ENCODE data around the gene MAP2K2. TPM values are rescaled to one million over a fixed set of nuclear protein-coding genes. Genes with fewer than 3 reads are reported as not detected.

Gene MAP2K2
- total RNA-seq, 1 experiment from 2014 or later, result 204 TPM

DNA sequence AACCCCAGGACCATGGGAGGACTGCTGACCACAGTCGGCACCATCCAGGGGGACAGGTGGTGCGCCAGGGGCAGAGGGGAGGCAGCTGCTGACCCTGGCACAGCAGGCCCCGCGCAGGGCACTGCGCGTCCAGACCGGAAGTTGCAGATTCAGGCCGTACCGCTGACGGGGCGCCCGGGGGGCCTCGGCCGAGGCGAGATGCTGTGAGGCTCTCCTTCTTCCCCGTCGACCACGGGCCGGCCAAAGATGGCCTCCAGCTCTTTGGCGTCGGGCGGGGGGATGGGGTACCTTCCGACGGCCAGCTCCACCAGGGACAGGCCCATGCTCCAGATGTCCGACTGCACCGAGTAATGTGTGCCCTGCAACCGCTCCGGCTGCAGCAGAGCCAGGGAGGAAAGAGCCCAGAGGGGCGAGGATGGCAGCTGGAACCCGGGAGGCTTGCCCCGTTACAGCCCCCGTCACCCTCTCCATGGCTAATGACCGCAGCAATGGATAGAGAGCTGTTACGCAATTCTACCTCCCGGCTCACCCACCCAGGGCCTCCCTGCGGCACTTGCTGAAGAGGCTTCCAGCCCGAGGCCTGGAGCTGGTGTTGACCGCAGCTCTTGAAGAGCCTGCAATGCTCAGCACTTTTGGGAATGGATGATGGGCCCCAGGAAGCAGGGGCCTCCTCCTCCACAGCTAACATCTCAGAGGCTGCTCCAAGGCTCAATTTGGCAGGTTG lies 24.7 kb downstream of the MAP2K2 start:
- no peak for DNase-seq (ENCODE audit: low spot score)

DNA sequence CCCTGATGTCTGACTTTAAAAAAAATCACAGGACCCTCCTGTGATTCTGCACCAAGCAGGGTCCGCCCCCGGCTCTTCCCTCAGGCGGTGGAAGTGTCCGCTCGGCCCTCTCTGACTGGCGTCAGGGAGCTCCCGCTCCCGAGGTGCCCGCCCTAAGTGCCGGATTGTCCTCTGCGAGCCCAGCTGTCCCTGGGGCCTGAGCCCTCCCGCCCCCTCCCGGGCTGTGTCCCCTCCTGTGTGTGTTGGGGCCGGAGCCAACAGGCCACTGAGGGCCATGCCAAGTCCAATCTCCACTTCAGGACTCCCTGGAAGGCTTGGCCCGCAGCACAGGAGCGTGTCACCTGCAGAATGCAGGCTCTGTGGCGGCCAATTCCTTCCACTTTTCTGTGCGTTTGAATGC lies 25.4 kb downstream of the MAP2K2 start:
- no peak for DNase-seq (ENCODE audit: low spot score)

DNA sequence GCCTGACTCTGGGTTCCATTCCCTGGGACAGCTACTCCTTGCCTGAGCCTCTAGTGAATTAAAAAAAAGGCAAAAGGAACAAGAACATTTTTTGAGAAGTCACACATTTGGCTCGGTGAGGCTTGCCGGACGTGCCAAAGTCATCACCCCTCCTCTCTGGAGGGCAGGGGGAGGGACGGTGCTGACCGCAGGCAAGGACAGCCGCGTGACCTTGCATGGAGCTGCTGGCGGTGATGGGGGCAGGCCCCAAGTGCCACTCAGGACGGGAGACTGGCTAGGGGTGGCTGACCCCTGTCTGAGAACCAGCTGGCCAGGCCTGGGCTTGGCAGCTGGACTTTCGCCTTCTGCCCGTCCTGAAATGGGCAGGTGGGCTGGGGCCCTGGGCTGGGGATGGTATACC lies 26.4 kb downstream of the MAP2K2 start:
- DNase-seq (ENCODE audit: low spot score), result no peak

DNA sequence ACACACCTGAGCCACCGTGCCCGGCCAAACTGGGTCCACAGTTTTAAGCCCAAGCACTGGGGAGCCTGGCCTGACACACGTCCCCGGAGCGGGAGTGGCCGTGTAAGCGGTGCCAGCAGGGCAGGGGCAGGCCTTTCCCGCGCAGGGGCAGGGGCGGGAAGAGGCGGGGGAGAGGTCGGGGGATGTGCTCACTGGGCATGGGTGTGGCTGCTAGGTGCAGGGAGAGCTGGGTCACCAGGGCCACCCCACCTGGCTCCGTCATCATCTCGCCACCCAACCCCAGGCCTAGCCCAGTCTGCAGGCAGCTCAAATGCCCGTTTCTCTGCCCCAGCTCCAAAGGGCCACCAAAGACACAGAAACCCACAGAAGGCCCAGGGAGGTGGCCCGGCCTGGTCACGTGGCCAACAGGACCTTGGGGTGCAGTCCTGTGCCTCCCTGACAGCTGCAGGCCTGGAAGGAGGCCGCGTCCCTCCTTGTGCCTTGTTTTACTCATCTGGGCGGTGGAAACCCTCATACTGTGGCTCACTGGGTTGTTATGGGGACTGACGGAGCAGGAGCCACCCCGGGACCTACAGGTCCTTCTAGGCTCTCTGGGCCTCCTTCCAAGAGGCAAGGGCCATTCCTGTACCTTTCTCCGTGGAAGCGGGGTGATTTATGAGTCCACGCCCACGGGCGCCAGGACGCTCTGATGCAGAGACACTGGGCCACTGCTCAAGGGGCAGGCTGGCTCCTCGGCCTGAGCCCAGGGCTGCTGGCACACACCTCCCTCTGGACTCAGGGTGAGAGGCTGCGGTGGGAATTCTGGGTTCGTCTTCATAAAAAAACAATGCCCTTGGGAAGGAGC lies 27.7 kb downstream of the MAP2K2 start:
- no peak for DNase-seq (ENCODE audit: low spot score)

DNA sequence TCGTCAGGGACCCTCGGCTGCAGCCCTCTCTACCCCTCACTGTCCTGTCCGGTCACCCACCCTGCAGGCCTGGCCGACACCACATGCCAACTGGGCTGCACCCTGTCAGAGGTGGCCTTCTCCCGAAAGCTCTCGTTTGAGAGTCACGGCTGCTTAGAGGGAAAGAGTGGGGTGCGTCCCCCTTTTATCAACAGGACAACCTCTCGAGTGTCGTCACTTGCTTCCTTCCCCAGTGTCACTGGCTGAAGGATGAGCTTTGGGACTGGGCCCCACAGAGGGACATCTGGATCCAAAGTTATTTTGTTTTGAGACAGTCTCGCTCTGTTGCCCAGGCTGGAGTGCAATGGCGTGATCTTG lies 28.5 kb downstream of the MAP2K2 start:
- no peak for DNase-seq (ENCODE audit: low spot score)

DNA sequence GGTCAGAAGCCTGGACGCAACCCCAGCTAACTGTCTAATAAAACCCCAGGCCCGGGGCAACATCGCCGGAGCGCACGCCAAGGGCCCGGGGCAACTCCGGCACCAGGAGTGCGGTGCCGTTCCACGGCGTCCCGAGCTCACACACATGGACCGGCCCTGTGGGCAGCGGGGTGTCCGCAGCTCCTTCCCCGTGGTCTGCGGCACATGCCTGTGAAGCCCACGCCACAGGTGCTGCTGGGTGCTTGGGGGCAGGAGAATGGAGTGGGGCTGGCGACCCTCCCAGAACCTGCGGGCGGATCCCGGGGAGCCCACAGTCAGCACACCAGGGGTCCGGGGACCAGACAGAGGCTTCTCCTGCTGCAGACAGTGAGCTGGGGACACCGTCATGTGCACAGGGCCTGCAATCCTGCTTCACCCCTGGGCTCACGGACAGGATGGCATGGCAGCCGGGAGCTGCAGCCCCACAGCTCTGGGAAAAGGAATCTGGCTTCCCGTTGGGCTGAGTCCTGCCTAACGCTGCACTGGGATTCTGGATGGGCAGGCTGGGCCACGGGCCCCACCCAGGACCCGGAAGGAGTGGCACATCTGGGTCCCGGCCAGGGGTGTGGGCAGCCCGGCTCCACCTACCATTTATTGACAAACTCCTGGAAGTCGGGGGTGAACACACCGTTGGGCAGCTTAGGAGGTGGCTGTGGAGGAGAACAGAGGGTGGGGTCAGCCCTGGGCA lies 29.0 kb downstream of the MAP2K2 start:
- no peak for DNase-seq (ENCODE audit: low spot score)

DNA sequence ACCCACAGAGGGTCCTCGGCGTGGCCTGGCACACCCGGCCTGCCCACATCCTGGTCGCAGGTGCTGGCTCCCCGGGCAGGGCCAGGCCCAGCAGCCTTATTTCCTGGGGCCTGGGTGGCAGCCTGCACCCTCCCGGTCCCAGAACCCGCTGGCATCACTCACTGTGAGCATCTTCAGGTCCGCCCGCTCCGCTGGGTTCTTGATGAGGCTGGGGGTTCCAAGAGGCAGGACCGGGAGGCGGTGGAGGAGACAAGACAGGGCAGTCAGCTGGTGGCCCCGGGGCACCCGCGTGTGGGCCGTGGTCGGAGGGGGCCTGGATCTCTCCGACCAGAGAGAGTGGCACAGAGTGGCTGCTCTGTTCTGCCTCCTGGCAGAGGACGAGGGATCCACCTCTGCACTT lies 29.6 kb downstream of the MAP2K2 start:
- DNase-seq (ENCODE audit: low spot score), result no peak

DNA sequence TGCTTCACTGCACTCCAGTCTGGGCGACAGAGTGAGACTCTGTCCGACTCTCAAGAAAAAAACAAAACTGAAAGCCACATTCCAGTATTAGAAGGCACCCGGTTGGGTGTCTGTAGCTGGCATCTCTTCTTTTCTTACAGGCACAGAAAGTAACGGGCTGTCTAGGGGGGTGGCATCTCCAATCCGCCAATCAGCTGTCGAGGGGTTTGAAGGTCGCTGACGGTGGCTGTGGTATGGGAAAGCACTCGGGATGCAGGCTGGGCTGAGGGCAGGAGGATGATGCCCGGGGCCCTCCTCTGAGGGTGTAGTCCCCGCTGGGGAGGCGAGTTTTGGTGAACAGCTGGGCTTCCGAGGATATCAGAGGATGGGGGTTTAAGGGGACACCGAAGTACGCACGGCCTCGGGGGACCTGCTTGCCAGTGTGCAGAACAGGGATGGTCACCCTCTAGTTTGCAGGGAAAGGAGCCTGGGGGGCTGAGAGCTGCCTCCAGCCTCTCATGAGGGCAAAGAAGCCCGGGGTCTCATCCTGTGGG lies 30.2 kb downstream of the MAP2K2 start:
- DNase-seq (ENCODE audit: low spot score), result no peak

DNA sequence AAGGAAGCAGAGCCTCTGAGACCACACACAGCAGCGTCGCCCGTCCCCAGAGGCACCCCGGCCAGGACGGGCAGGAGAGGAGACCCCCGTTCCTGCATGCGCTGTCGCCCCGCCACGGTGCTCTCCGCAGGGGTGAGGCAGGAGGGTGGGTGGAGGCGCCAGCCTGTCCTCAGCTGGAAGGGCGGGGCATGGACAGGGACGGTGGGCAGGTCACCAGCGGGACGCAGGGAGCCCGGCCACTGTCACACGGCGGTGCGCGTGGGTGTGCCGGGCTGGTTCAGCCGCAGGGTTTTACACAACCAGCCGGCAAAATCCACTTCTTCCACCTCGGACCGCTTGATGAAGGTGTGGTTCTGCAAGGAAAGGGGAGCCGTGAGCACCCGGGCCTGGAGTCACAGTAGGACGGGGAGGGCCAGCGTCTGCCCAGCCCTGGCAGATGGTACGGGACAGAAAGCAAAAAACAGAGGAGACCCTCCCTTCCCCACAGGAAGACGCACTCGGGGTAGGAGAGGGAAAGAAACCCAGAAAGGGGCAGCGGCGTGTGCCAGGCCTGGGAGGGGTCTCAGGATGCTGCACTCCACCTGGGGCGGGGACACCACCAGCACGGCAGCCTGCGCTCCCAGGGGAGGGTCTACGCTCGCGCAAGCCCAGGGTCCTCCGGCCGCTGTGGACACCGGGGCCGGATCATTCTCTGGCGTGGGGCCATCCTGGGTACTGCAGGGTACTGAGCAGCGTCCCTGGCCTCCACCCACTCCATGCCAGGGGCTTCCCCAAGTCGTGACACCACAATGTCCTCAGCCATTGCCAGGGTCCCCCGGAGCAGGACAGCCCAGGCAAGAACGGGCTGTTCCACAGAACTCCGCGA lies 33.3 kb downstream of the MAP2K2 start:
- DNase-seq (ENCODE audit: low spot score), result no peak

DNA sequence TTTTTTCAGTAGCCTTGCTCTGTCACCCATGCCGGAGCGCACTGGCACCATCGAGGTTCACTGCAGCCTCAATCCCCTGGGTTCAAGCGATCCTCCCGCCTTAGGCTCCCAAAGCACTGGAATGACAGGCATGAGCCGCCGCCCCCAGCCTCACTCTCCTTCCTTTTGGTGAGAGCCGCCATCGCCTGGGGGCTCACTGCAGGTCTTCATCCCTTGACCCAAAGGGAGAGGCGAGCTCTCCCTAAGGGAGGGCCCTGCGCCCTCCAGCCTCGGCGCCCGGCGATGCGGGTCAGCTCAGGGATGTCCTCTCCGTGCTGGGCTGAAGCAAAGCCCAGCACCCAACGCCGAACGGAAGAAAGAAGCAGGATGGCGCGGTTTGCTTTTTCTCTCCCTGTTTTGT lies 34.0 kb downstream of the MAP2K2 start:
- no peak for DNase-seq (ENCODE audit: low spot score)

DNA sequence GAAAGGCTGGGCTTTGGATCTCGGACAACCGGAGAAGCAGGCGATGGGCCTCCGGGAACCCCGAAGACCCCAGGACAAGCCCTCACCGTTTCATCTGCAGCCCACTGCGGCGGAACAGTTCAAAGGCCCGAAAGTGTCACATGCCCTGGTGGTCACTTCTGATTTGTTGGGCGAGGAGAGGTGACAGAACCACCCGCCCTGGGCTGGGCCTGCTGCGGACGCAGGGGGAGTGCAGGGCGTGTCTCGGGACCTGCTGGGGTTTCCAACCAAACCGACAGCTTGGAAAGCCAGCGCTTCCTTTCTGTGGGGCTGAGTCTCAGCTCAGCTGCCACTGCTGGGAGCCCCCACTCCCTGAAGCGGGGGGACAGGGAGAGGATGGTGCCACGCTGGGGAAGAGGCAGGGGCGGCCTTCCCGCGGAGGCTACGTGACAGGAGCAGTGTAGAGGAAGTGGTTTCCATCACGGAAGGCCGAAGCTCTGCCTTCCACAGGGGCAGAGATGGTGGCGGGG lies 34.5 kb downstream of the MAP2K2 start:
- DNase-seq (ENCODE audit: low spot score), result no peak

DNA sequence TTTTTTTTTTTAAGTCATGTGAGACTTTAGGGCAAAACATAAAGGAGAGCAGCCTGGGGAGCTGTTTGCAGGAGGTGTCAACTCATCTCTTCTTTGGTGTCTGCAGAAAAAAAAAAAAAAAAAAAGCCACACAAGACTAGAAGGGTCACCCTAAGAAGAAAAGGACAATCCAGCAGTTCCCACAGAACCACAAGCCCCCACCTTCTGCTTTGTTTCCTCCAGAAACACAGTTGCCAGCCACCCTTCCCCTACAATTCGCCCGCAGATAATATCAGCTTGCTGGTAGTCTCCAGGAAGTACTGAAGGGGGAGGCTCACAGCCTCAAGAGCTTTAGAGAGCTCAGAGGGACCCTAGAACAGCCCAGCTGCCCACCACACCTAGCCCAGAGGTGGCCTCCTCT lies 34.9 kb downstream of the MAP2K2 start:
- DNase-seq (ENCODE audit: low spot score), result no peak

DNA sequence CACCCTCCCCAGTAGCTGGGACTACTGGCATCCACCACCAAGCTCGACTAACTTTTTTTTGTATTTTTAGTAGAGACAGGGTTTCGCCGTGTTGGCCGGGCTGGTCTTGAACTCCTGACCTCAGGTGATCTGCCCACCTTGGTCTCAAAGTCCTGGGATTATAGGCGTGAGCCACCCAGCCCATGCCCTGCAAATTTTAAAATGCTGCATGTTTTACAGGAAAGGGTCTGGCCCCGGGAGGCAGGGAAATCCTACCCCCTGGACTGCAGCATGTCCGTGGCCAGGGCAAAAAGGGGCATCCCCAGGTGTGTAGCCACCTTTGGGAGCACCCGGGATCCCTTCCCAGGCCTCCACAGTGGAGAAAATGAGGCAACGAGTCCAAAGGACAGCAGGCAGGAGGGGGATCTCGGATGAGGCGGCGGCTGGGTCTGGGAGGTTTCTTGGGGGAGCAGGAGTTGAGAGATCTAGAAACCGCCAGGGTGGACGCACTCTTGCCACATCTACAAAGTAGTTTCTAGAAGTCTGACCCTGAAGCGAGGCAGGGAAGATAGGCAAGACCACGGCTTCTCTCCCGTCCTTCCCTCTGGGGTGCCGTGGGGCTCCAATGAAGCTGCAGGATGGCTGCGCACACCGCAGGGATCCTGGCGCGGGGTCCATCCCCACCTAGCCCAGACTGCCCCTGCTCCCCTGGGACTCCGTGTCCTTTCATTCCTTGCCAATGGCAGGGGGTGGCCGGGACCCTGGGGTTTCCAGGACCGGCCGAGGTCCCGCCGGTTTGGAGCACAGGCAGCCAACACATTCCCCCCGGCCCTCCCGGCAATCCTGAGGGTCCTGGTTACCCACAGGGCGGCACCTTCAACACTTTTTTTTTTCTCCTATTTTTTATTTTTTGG lies 35.9 kb downstream of the MAP2K2 start:
- no peak for DNase-seq (ENCODE audit: low spot score)

DNA sequence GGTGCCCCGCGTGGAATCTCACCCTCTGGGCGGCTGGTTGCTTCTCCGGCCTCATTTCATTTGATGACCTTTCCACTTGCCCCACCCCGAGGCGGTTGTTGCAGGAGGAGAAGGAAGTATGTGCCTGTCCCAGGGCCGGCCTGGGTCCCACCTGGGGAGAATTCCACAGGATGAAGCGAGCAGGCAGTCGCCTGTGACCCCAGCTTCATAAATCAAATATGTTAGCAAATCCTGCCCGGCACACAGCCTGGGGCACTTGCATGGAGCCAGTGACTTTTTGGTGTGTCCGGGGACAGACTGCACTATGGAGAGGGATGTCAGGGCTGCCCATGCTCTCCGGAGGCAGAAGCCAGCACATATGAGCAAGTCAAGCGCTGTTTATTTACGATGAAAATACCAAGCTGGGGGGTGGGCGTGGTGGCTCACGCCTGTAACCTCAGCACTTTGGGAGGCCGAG lies 37.5 kb downstream of the MAP2K2 start:
- DNase-seq (ENCODE audit: low spot score), result no peak

DNA sequence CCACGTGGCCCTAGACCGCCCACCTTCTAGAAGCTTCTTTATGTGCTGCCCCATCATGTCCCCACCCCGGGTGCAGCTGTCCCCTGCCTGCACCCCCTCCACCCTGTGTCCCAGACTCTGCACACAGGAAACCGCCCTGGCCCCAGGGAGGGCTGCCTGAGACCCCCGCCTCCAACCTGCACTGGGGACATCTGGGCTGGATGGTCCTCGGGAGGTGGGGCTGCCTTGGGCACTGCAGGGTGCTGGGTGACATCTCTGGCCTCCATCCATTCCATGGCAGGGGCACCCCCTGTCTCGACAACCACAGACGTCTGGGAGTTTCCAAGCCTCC lies 39.4 kb downstream of the MAP2K2 start:
- DNase-seq (ENCODE audit: low spot score), result no peak

DNA sequence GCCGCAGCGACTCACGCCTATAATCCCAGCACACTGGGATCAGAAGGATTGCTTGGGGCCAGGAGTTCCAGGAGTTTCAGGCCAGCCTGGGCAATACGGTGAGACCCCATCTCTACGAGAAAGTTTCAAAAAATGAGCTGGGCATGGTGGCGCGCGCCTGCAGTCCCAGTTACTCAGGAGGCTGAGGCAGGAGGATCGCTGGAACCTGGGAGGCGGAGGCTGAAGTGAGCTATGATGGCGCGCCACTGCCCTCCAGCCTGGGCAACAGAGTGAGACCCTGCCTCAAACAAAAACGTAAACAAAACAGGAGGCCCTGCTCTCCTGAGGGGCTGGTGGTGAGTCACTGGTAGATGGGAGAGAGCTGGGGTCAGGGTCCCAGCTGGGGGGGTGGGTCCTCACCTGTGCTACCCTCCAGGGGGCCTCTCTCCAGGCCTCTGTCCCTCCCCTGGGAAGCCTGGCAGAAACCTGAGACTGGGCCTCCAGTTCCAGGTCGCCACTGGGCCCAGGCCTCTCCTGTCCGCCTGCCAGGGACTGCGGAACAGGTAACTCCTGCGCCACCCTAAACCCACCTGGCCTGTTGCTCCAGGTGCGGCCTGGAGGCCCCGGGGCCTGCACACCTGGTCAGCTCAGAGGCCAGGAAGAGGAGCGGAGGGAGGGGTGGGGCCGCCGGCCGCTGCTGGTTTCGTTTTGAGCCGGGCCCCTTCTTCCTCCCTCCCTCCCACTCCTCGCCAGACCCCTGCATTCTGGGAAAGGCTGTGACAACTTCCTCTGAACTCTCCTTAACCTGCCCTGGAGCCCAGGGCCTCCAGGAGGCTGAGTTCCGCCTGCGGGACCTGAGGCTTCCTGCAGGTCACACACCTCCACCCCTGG lies 40.0 kb downstream of the MAP2K2 start:
- no peak for DNase-seq (ENCODE audit: low spot score)

DNA sequence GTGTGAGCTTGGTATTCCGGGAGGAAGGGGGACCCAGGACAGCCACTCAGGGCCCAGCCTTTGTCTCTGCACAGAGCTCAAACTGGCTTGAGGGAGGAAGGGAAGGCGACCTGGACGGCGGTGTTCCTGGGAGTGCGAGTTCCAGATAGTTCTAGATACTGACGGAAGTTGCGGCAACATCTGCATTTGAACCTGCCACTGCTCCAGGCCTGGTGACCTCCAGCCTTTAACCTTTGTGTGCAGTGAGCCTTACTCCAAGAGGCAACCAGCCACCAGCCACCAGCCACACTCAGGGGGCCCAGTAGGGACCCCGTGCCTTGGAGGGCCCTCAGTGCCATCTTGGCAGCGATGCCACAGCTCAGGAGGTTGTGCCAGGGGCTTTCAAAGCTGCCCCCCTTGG lies 41.8 kb downstream of the MAP2K2 start:
- no peak for DNase-seq (ENCODE audit: low spot score)

DNA sequence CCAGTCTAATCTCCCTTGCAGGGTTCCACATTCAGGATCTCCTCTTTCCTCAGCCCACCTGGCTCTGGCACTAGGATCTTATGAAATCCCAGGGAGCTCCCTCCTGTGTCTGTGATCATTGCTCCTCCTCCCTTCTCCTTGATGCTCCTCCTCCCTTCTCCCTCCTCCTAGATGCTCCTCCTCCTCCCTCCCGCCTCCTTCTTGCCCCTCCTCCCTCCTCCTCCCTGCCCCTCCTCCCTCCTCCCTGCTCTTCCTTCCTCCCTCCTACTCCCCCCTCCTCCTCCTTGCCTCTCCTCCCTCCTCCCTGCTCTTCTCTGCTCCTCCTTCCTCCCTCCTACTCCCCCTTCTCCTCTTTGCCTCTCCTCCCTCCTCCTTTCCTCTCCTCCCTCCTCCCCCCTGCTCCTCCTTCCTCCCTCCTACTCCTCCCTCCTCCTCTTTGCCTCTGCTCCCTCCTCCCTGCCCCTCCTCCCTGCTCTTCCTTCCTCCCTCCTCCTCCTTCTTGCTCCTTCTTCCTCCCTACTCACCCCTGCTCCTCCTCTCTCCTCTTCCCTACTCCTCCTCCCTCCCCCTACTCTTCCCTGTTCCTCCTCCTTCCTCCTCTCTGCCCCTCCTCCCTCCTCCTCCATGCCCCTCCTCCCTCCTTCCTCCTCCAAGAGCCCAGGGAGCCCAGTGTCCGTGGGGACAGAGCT lies 42.3 kb downstream of the MAP2K2 start:
- no peak for DNase-seq (ENCODE audit: low spot score)

DNA sequence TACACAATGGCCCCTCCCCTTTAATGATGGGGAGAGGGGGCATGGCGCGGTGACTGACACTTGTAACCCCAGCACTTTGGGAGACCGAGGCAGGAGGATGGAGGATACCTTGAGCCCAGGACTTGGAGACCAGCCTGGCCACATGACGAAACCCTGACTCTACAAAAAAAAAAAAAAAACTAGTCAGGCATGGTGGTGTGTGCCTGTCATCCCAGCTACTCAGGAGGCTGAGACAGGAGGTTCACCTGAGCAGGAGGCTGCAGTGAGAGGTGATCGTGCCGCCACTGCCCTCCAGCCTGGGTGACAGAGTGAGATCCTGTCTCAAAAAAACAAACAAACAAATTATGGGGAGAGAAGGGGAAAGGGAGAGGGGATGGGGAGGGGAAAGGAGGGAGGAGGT lies 43.4 kb downstream of the MAP2K2 start:
- DNase-seq (ENCODE audit: low spot score), result no peak

All from A172 (cell line).